ENCODE results near the gene UBXN2A. TPM values are rescaled to one million over a fixed set of nuclear protein-coding genes. Genes with fewer than 3 reads are reported as not detected.

Gene UBXN2A
- total and polyA plus RNA-seq, 4 donors: 2.7 to 6.3 (median 4.9) TPM

GRCh38 chr2:23993736-23994269 lies 53.5 kb downstream of the UBXN2A start (continued):
- TF ChIP-seq REST (IDR thresholded peaks at IDR 0.05) (no peak), RAD21 (IDR thresholded peaks at IDR 0.05) (no peak), HNF4A (conservative IDR thresholded peaks at IDR 0.05) (no peak), FOXA1 (IDR thresholded peaks at IDR 0.05) (no peak), EGR1 (IDR thresholded peaks at IDR 0.05; ENCODE audit: low read depth in 2 of 2) (no peak), FOXA2 (IDR thresholded peaks at IDR 0.05) (no peak), SP1 (IDR thresholded peaks at IDR 0.05) (no peak), HNF4G (IDR thresholded peaks at IDR 0.05) (no peak), NR2F2 (IDR thresholded peaks at IDR 0.05) (no peak), JUND (IDR thresholded peaks at IDR 0.05) (no peak), YY1 (IDR thresholded peaks at IDR 0.05) (no peak)

GRCh38 chr2:23994567-23994966 lies 54.3 kb downstream of the UBXN2A start:
- Histone ChIP-seq H3K4me3 (ENCODE audit: low read depth in 1 of 3, low read length in 3 of 3) (no peak overlapping the region), H3K36me3 (ENCODE audit: control insufficient read depth in 4 of 4, insufficient read depth in 3 of 4, low read depth in 1 of 4, low read length in 3 of 4) (peaks cover 0 to under 1% (median 0%) of the 10 kb centered on the region in 4 donors), H3K27ac (ENCODE audit: low read depth in 1 of 2, low read length in 2 of 2) (no peak overlapping the region), H3K9ac (ENCODE audit: low read depth in 1 of 2, low read length in 2 of 2) (no peak overlapping the region), H3K9me3 (ENCODE audit: control insufficient read depth in 4 of 4, low read length in 3 of 4) (no peaks in the 10 kb centered on the region), H3K27me3 (ENCODE audit: control insufficient read depth in 4 of 4, insufficient read depth in 4 of 4, low read length in 3 of 4) (no peaks in the 10 kb centered on the region), H3K4me1 (ENCODE audit: control insufficient read depth in 4 of 4, insufficient read depth in 4 of 4, low read length in 3 of 4) (no peaks in the 10 kb centered on the region)
- no peak for DNase-seq (ENCODE audit: low spot score)
- TF ChIP-seq YY1 (IDR thresholded peaks at IDR 0.05): no peak
- WGBS: 76% methylated on average over 1 of the region's 1 CpG

GRCh38 chr2:24007693-24008092 lies 67.4 kb downstream of the UBXN2A start:
- no peaks in the 10 kb centered on the region for H3K27me3 ChIP-seq (ENCODE audit: control insufficient read depth in 4 of 4, insufficient read depth in 4 of 4, low read length in 3 of 4)
- no peak for TF ChIP-seq JUND (IDR thresholded peaks at IDR 0.05)
- no peak for TF ChIP-seq NR2F2 (IDR thresholded peaks at IDR 0.05)
- TF ChIP-seq GABPA (IDR thresholded peaks at IDR 0.05 in 1 of 2, conservative IDR thresholded peaks at IDR 0.05 in 1 of 2): no peak
- TF ChIP-seq HNF4G (IDR thresholded peaks at IDR 0.05): no peak
- TF ChIP-seq FOXA1 (IDR thresholded peaks at IDR 0.05): no peak
- TF ChIP-seq ZBTB33 (IDR thresholded peaks at IDR 0.05): no peak
- TF ChIP-seq RAD21 (IDR thresholded peaks at IDR 0.05): no peak
- no peak for TF ChIP-seq ATF3 (IDR thresholded peaks at IDR 0.05)
- TF ChIP-seq REST (IDR thresholded peaks at IDR 0.05): no peak
- TF ChIP-seq FOXA2 (IDR thresholded peaks at IDR 0.05): no peak
- no peak for TF ChIP-seq HNF4A (conservative IDR thresholded peaks at IDR 0.05)
- no peak for TF ChIP-seq TAF1 (conservative IDR thresholded peaks at IDR 0.05)
- peaks cover 0 to 2% (median 0%) of the 10 kb centered on the region in 4 donors for H3K36me3 ChIP-seq (ENCODE audit: control insufficient read depth in 4 of 4, insufficient read depth in 3 of 4, low read depth in 1 of 4, low read length in 3 of 4)
- H3K4me1 ChIP-seq (ENCODE audit: control insufficient read depth in 4 of 4, insufficient read depth in 4 of 4, low read length in 3 of 4): peaks cover 3 to 10% (median 6%) of the 10 kb centered on the region in 4 donors
- H3K27ac ChIP-seq (ENCODE audit: low read depth in 1 of 2, low read length in 2 of 2): no peak overlapping the region
- H3K4me3 ChIP-seq (ENCODE audit: low read depth in 1 of 3, low read length in 3 of 3): no peak overlapping the region
- DNase-seq (ENCODE audit: low spot score): no peak
- no peaks in the 10 kb centered on the region for H3K9me3 ChIP-seq (ENCODE audit: control insufficient read depth in 4 of 4, low read length in 3 of 4)
- H3K9ac ChIP-seq (ENCODE audit: low read depth in 1 of 2, low read length in 2 of 2): no peak overlapping the region

All from liver (tissue), 9 donors.